DOHH2 (cell line): ENCODE results near the gene RORB.

Source experiments
- H3F3A ChIP-seq: fragments of 200-600 bp; sonication (generic), shearing (Covaris generic); 2 replicates; pipeline ENCODE4 v1.6.0; 2016; ENCODE audit warnings: antibody characterized with exemption, mild to moderate bottlenecking; ENCODE audit not compliant: control insufficient read depth, insufficient read depth
- H3K27ac ChIP-seq: fragments of 200-600 bp; sonication (generic); 2 replicates; pipeline ENCODE4 v1.5.1; 2014; ENCODE audit warnings: low read depth, mild to moderate bottlenecking, low read length, moderate library complexity
- H3K27me3 ChIP-seq: fragments of 200-600 bp; sonication (generic); 2 replicates; pipeline ENCODE4 v1.6.1; 2014; ENCODE audit warnings: mild to moderate bottlenecking, low read length, mixed read lengths; ENCODE audit not compliant: control insufficient read depth
- H3K36me3 ChIP-seq: fragments of 200-600 bp; sonication (generic); 2 replicates; pipeline ENCODE4 v1.6.1; 2014; ENCODE audit warnings: mild to moderate bottlenecking, low read length, moderate library complexity, mixed read lengths; ENCODE audit not compliant: control insufficient read depth
- H3K4me1 ChIP-seq: fragments of 200-600 bp; sonication (generic); 2 replicates; pipeline ENCODE4 v1.6.1; 2014; ENCODE audit warnings: mild to moderate bottlenecking, low read length, mixed read lengths; ENCODE audit not compliant: control insufficient read depth
- H3K4me2 ChIP-seq: fragments of 200-600 bp; sonication (generic); 2 replicates; pipeline ENCODE4 v1.6.0; 2014; ENCODE audit warnings: mild to moderate bottlenecking, low read length, moderate library complexity
- H3K4me3 ChIP-seq: fragments of 200-600 bp; sonication (generic); 2 replicates; pipeline ENCODE4 v1.5.1; 2014; ENCODE audit warnings: mild to moderate bottlenecking, low read length, mixed read lengths
- H3K79me2 ChIP-seq: fragments of 200-600 bp; sonication (generic); 2 replicates; pipeline ENCODE4 v1.6.1; 2014; ENCODE audit warnings: mild to moderate bottlenecking, low read length, mixed read lengths; ENCODE audit not compliant: control insufficient read depth
- H3K9me2 ChIP-seq: fragments of 200-600 bp; sonication (generic); replicated peaks from 2 replicates; pipeline ENCODE4 v1.6.1; 2014; ENCODE audit warnings: mild to moderate bottlenecking, low read length, mixed read lengths; ENCODE audit not compliant: control insufficient read depth
- H3K9me3 ChIP-seq: fragments of 200-600 bp; sonication (generic); 2 replicates; pipeline ENCODE4 v1.6.1; 2014; ENCODE audit warnings: antibody characterized with exemption, low read length, mixed read lengths; ENCODE audit not compliant: control insufficient read depth, insufficient read depth
- H4K20me1 ChIP-seq: fragments of 200-600 bp; sonication (generic); 2 replicates; pipeline ENCODE4 v1.6.0; 2014; ENCODE audit warnings: low read depth, mild to moderate bottlenecking, antibody characterized with exemption, low read length, moderate library complexity; ENCODE audit not compliant: control insufficient read depth, insufficient read depth
- CTCF ChIP-seq: fragments of 200-600 bp; sonication (generic); IDR thresholded peaks from one replicate; pipeline ENCODE4 v1.5.1; 2014; ENCODE audit warnings: antibody characterized with exemption, mild to moderate bottlenecking, low read depth, low read length; ENCODE audit not compliant: poor library complexity, severe bottlenecking
- EZH2phosphoT487 ChIP-seq: fragments of 200-600 bp; sonication (generic); IDR thresholded peaks from 2 replicates; pipeline ENCODE4 v1.6.1; 2017; ENCODE audit warnings: borderline replicate concordance, mild to moderate bottlenecking, antibody characterized with exemption, low read length, moderate library complexity, mixed read lengths

The RORB gene

GRCh38 chr9:74573640-74574191 is 76.6 kb downstream of the RORB start:
- no peak for TF ChIP-seq CTCF
- no peak for TF ChIP-seq EZH2phosphoT487
- Histone ChIP-seq H3K79me2 (no peaks in the 10 kb centered on the region), H3K9me2 (no peaks in the 10 kb centered on the region), H3K4me2 (no peak overlapping the region), H3K36me3 (no peaks in the 10 kb centered on the region), H3K9me3 (no peaks in the 10 kb centered on the region), H3F3A (no peaks in the 10 kb centered on the region; the same call in 1 of the 2 replicates), H3K4me1 (no peaks in the 10 kb centered on the region), H4K20me1 (no peaks in the 10 kb centered on the region), H3K27me3 (no peaks in the 10 kb centered on the region), H3K27ac (no peak overlapping the region), H3K4me3 (no peak overlapping the region)

- Histone ChIP-seq H3K36me3 (no peaks in the 10 kb centered on the region), H3K4me3 (no peak overlapping the region), H3K9me3 (no peaks in the 10 kb centered on the region), H3K27ac (no peak overlapping the region), H3K79me2 (no peaks in the 10 kb centered on the region), H4K20me1 (no peaks in the 10 kb centered on the region), H3K9me2 (no peaks in the 10 kb centered on the region), H3K27me3 (no peaks in the 10 kb centered on the region), H3K4me2 (no peak overlapping the region), H3K4me1 (no peaks in the 10 kb centered on the region), H3F3A (no peaks in the 10 kb centered on the region)
- TF ChIP-seq CTCF (no peak), EZH2phosphoT487 (no peak)
Measured at GRCh38 chr9:74576176-74576575, 79.0 kb downstream of the RORB start.

- no peaks in the 10 kb centered on the region for H3K9me3 ChIP-seq
- no peak overlapping the region for H3K4me3 ChIP-seq
- H3K36me3 ChIP-seq: no peaks in the 10 kb centered on the region
- no peaks in the 10 kb centered on the region for H4K20me1 ChIP-seq
- no peak for TF ChIP-seq EZH2phosphoT487
- TF ChIP-seq CTCF: no peak
- H3F3A ChIP-seq: no peaks in the 10 kb centered on the region
- H3K4me1 ChIP-seq: no peaks in the 10 kb centered on the region
- H3K9me2 ChIP-seq: no peaks in the 10 kb centered on the region
- no peak overlapping the region for H3K4me2 ChIP-seq
- no peak overlapping the region for H3K27ac ChIP-seq
- no peaks in the 10 kb centered on the region for H3K79me2 ChIP-seq
- no peaks in the 10 kb centered on the region for H3K27me3 ChIP-seq
Measured at GRCh38 chr9:74577956-74578355, 80.8 kb downstream of the RORB start.
